Sigmoid colon (tissue), 7 donors: ENCODE measurements around the gene FGF14. TPM values are rescaled to one million over a fixed set of nuclear protein-coding genes. Genes with fewer than 3 reads are reported as not detected.

Experiments
- DNase-seq: peaks from one replicate; pipeline ENCODE4 v3.0.0-alpha.2; 2019
- H3K27ac ChIP-seq, 4 donors: fragments of 200-600 bp; sonication (generic); one replicate each; pipeline ENCODE4 v1.5.1; 2016 to 2019; ENCODE audit warnings: mild to moderate bottlenecking in 1 of 4
- H3K27me3 ChIP-seq, 3 donors: fragments of 200-600 bp; sonication (generic); one replicate each; pipeline ENCODE4 v1.5.1; 2019; ENCODE audit warnings: mild to moderate bottlenecking in 1 of 3
- H3K36me3 ChIP-seq, 4 donors: fragments of 200-600 bp; sonication (generic); one replicate each; pipeline ENCODE4 v1.5.1; 2016 to 2019
- H3K4me1 ChIP-seq, 4 donors: fragments of 200-600 bp; sonication (generic); one replicate each; pipeline ENCODE4 v1.5.1; 2017 to 2019
- H3K4me3 ChIP-seq, 4 donors: fragments of 200-600 bp; sonication (generic); one replicate each; pipeline ENCODE4 v1.5.1; 2017 to 2019; ENCODE audit warnings: mild to moderate bottlenecking in 2 of 4, moderate library complexity in 1 of 4
- H3K9me3 ChIP-seq, 4 donors: fragments of 200-600 bp in 3 of 4; sonication (generic) in 3 of 4; one replicate each; pipeline versions ENCODE4 v1.5.1 to v1.6.1; 2013 to 2019
- CTCF ChIP-seq, 4 experiments: fragments of 450-650 bp in 3 of 4; fragments of 200-600 bp in 1 of 4; IDR thresholded peaks; one replicate each; pipeline ENCODE4 v1.5.1; 2016 to 2019; ENCODE audit warnings: antibody characterized with exemption in 4 of 4, mild to moderate bottlenecking in 3 of 4, moderate library complexity in 2 of 4
- EP300 ChIP-seq, 4 donors: sonication (generic); formaldehyde crosslinking; IDR thresholded peaks; one replicate each; pipeline ENCODE4 v1.6.1; 2017; ENCODE audit warnings: antibody characterized with exemption in 4 of 4
- POLR2A ChIP-seq, 2 donors: fragments of 450-650 bp; IDR thresholded peaks; one replicate each; pipeline ENCODE4 v1.6.1; 2016; ENCODE audit warnings: antibody characterized with exemption in 2 of 2, mild to moderate bottlenecking in 2 of 2, moderate library complexity in 2 of 2
- POLR2AphosphoS5 ChIP-seq, 4 donors: sonication (generic); formaldehyde crosslinking; IDR thresholded peaks; one replicate each; pipeline ENCODE4 v1.6.1; 2017; ENCODE audit warnings: antibody characterized with exemption in 4 of 4
- WGBS, 2 donors: extraction: QIAGEN DNeasy Blood & Tissue Kit; methylation state at CpG; one replicate each; pipeline ENCODE4 v1.1.7; 2013; 5-methylcytosine and 5-hydroxymethylcytosine counted together
- intact Hi-C: fragments of 100-400 bp; cut with DNase I; formaldehyde crosslinking; loops from one replicate; pipeline ENCODE4 v1.15.1; 2023
- polyA plus RNA-seq, 3 donors: library from polyadenylated mRNA; stranded (reverse); fragments of 200-250 nt; gene quantifications; one replicate each; pipeline ENCODE4 v1.2.3, GENCODE V29; 2013
- total RNA-seq, 4 donors: library from RNA; depleted of rRNA; stranded (reverse); fragments of >200 nt; gene quantifications; one replicate each; pipeline ENCODE4 v1.1.0, GENCODE V29; 2016
- donor health status: healthy with polysubstance abuse.
- donor health status: Bipolar disorder and iron deficiency.
- donor health status: healthy.

The FGF14 gene
- total and polyA plus RNA-seq, 7 donors, result under 0.01 to 1.6 (median 1.1) TPM

GRCh38 chr13:102177431-102177830 is 224.4 kb downstream of the FGF14 start:
- H3K4me3 ChIP-seq, result no peak overlapping the region
- intact Hi-C loops, result no loop called here
- TF ChIP-seq POLR2A (IDR thresholded peaks at IDR 0.05), result no peak
- no peak for TF ChIP-seq EP300 (IDR thresholded peaks at IDR 0.05)
- no peak for TF ChIP-seq CTCF (IDR thresholded peaks at IDR 0.05)
- no peak for TF ChIP-seq POLR2AphosphoS5 (IDR thresholded peaks at IDR 0.05)

GRCh38 chr13:102176846-102177245 is 225.0 kb downstream of the FGF14 start:
- 42 to 44% methylated on average over 4 of the region's 4 CpGs for WGBS, 2 donors
- TF ChIP-seq POLR2AphosphoS5 (IDR thresholded peaks at IDR 0.05) (no peak), POLR2A (IDR thresholded peaks at IDR 0.05) (no peak), CTCF (IDR thresholded peaks at IDR 0.05) (no peak), EP300 (IDR thresholded peaks at IDR 0.05) (no peak)
- H3K27ac ChIP-seq, result no peak overlapping the region
- H3K4me3 ChIP-seq, result no peak overlapping the region
- H3K27me3 ChIP-seq, result no peaks in the 10 kb centered on the region
- no peaks in the 10 kb centered on the region for H3K9me3 ChIP-seq
- H3K4me1 ChIP-seq, result no peaks in the 10 kb centered on the region
- intact Hi-C loops, result no loop called here
- H3K36me3 ChIP-seq, result no peaks in the 10 kb centered on the region
- DNase-seq, result no peak

More at GRCh38 chr13:102177431-102177830, 224.4 kb downstream of the FGF14 start:
- Histone ChIP-seq H3K27ac (no peak overlapping the region), H3K4me1 (no peaks in the 10 kb centered on the region), H3K27me3 (no peaks in the 10 kb centered on the region), H3K9me3 (no peaks in the 10 kb centered on the region), H3K36me3 (no peaks in the 10 kb centered on the region)
- no peak for DNase-seq

GRCh38 chr13:102172406-102172805 is 229.4 kb downstream of the FGF14 start:
- Histone ChIP-seq H3K27me3 (no peaks in the 10 kb centered on the region), H3K36me3 (no peaks in the 10 kb centered on the region), H3K27ac (no peak overlapping the region), H3K4me3 (no peak overlapping the region), H3K4me1 (no peaks in the 10 kb centered on the region), H3K9me3 (no peaks in the 10 kb centered on the region)
- TF ChIP-seq POLR2AphosphoS5 (IDR thresholded peaks at IDR 0.05) (no peak), CTCF (IDR thresholded peaks at IDR 0.05) (no peak), POLR2A (IDR thresholded peaks at IDR 0.05) (no peak), EP300 (IDR thresholded peaks at IDR 0.05) (no peak)
- intact Hi-C loops, result no loop called here
- no peak for DNase-seq
- 43 to 67% methylated on average over 1 of the region's 1 CpG for WGBS, 2 donors

- H3K36me3 ChIP-seq, result no peaks in the 10 kb centered on the region
- TF ChIP-seq EP300 (IDR thresholded peaks at IDR 0.05), result no peak
- no peak for TF ChIP-seq POLR2A (IDR thresholded peaks at IDR 0.05)
- no peak for TF ChIP-seq POLR2AphosphoS5 (IDR thresholded peaks at IDR 0.05)
- TF ChIP-seq CTCF (IDR thresholded peaks at IDR 0.05), result no peak
- intact Hi-C loops, result no loop called here
- H3K4me3 ChIP-seq, result no peak overlapping the region
- no peaks in the 10 kb centered on the region for H3K27me3 ChIP-seq
- no peaks in the 10 kb centered on the region for H3K4me1 ChIP-seq
- 52 to 55% methylated on average over 6 of the region's 6 CpGs for WGBS, 2 donors
- H3K9me3 ChIP-seq, result no peaks in the 10 kb centered on the region
- no peak overlapping the region for H3K27ac ChIP-seq
- DNase-seq, result no peak
Measured at GRCh38 chr13:102170305-102170704, 231.5 kb downstream of the FGF14 start.

GRCh38 chr13:102169471-102170015 is 232.3 kb downstream of the FGF14 start:
- WGBS, 2 donors, result 57 to 68% methylated on average over 2 of the region's 2 CpGs
- Histone ChIP-seq H3K9me3 (no peaks in the 10 kb centered on the region), H3K27ac (no peak overlapping the region), H3K4me1 (no peaks in the 10 kb centered on the region), H3K36me3 (no peaks in the 10 kb centered on the region), H3K27me3 (no peaks in the 10 kb centered on the region), H3K4me3 (no peak overlapping the region)
- DNase-seq, result no peak
- intact Hi-C loops, result no loop called here
- no peak for TF ChIP-seq POLR2AphosphoS5 (IDR thresholded peaks at IDR 0.05)
- no peak for TF ChIP-seq POLR2A (IDR thresholded peaks at IDR 0.05)
- no peak for TF ChIP-seq EP300 (IDR thresholded peaks at IDR 0.05)
- TF ChIP-seq CTCF (IDR thresholded peaks at IDR 0.05), result no peak
